Neural cell (in vitro differentiated cells): ENCODE measurements around the gene TIMM44. TPM values are rescaled to one million over a fixed set of nuclear protein-coding genes. Genes with fewer than 3 reads are reported as not detected.
"Not testable (repeated sequence)": the region's sequence is repeated elsewhere in the genome, so short reads cannot be mapped to it uniquely, and the experiment has no call there.

Source experiments
- H2AFZ ChIP-seq: fragments of 200-600, 300-800 bp; sonication (generic), shearing (Covaris generic); 2 replicates; pipeline ENCODE4 v1.6.0; 2014; ENCODE audit warnings: low read depth, mild to moderate bottlenecking, antibody characterized with exemption, low read length, moderate library complexity
- H3F3A ChIP-seq: fragments of 200-600 bp; shearing (Covaris generic); 2 replicates; pipeline ENCODE4 v1.6.1; 2016; ENCODE audit warnings: mild to moderate bottlenecking, moderate library complexity, mixed read lengths, antibody characterized with exemption, low read length; ENCODE audit not compliant: insufficient read depth, poor library complexity, severe bottlenecking
- H3K27ac ChIP-seq: fragments of 200-600, 300-800 bp; sonication (generic), shearing (Covaris generic); 2 replicates; pipeline ENCODE4 v1.5.1; 2014; ENCODE audit warnings: mild to moderate bottlenecking, low read length, moderate library complexity
- H3K27me3 ChIP-seq: fragments of 300-800, 200-600 bp; sonication (generic), shearing (Covaris generic); 2 replicates; pipeline ENCODE4 v1.6.0; 2014; ENCODE audit warnings: mild to moderate bottlenecking, low read depth, low read length, moderate library complexity; ENCODE audit not compliant: insufficient read depth
- H3K36me3 ChIP-seq: fragments of 300-800, 200-600 bp; sonication (generic), shearing (Covaris generic); 2 replicates; pipeline ENCODE4 v1.5.1; 2014; ENCODE audit warnings: mild to moderate bottlenecking, antibody characterized with exemption, low read length, moderate library complexity; ENCODE audit not compliant: insufficient read depth
- H3K4me2 ChIP-seq: fragments of 300-800, 200-600 bp; sonication (generic), shearing (Covaris generic); 2 replicates; pipeline ENCODE4 v1.6.0; 2014; ENCODE audit warnings: mild to moderate bottlenecking, low read length
- H3K4me3 ChIP-seq: fragments of 300-800, 200-600 bp; sonication (generic), shearing (Covaris generic); 2 replicates; pipeline ENCODE4 v1.5.1; 2014; ENCODE audit warnings: mild to moderate bottlenecking, low read length, moderate library complexity
- H3K79me2 ChIP-seq: fragments of 200-600 bp; shearing (Covaris generic); replicated peaks from 2 replicates; pipeline ENCODE4 v1.6.0; 2014; ENCODE audit warnings: mild to moderate bottlenecking, low read length, moderate library complexity; ENCODE audit not compliant: insufficient read depth
- H3K9ac ChIP-seq: fragments of 300-800, 200-600 bp; sonication (generic), shearing (Covaris generic); 2 replicates; pipeline ENCODE4 v1.6.1; 2016; ENCODE audit warnings: mild to moderate bottlenecking, low read length, mixed read lengths
- H3K9me2 ChIP-seq: fragments of 200-600 bp; shearing (Covaris generic); 2 replicates; pipeline ENCODE4 v1.6.1; 2016; ENCODE audit warnings: mild to moderate bottlenecking, low read length, mixed read lengths; ENCODE audit not compliant: insufficient read depth
- H3K9me3 ChIP-seq: fragments of 200-600, 300-800 bp; sonication (generic), shearing (Covaris generic); 2 replicates; pipeline ENCODE4 v1.6.1; 2016; ENCODE audit warnings: mild to moderate bottlenecking, mixed run types, low read length, moderate library complexity, mixed read lengths
- H4K20me1 ChIP-seq: fragments of 200-600 bp; shearing (Covaris generic); 2 replicates; pipeline ENCODE4 v1.6.1; 2016; ENCODE audit warnings: mild to moderate bottlenecking, mixed run types; ENCODE audit not compliant: insufficient read depth
- EP300 ChIP-seq: fragments of 450-650 bp; conservative IDR thresholded peaks from 2 replicates; pipeline ENCODE4 v1.6.1; 2014; ENCODE audit warnings: antibody characterized with exemption, mild to moderate bottlenecking, moderate library complexity; ENCODE audit not compliant: poor library complexity, severe bottlenecking
- EZH2 ChIP-seq: fragments of 200-600, 300-800 bp; shearing (Covaris generic), sonication (generic); IDR thresholded peaks from 2 replicates; pipeline ENCODE4 v1.6.1; 2014; ENCODE audit warnings: antibody characterized with exemption, low read length, borderline replicate concordance, mild to moderate bottlenecking; ENCODE audit not compliant: insufficient read depth, poor library complexity, severe bottlenecking
- MXI1 ChIP-seq: fragments of 450-650 bp; conservative IDR thresholded peaks from 2 replicates; pipeline ENCODE4 v1.6.1; 2014; ENCODE audit warnings: antibody characterized with exemption, mild to moderate bottlenecking; ENCODE audit not compliant: poor library complexity, severe bottlenecking
- POLR2AphosphoS5 ChIP-seq: IDR thresholded peaks from 2 replicates; pipeline ENCODE4 v1.6.1; 2012
- RAD21 ChIP-seq: fragments of 450-650 bp; conservative IDR thresholded peaks from 2 replicates; pipeline ENCODE4 v1.6.1; 2014; ENCODE audit warnings: antibody characterized with exemption, mild to moderate bottlenecking, moderate library complexity
- REST ChIP-seq: IDR thresholded peaks from 2 replicates; pipeline ENCODE4 v1.6.1; 2012; ENCODE audit warnings: borderline replicate concordance
- SMC3 ChIP-seq: fragments of 450-650 bp; conservative IDR thresholded peaks from 2 replicates; pipeline ENCODE4 v1.6.1; 2014; ENCODE audit warnings: antibody characterized with exemption, mild to moderate bottlenecking, moderate library complexity; ENCODE audit not compliant: poor library complexity
- TAF1 ChIP-seq: IDR thresholded peaks from 2 replicates; pipeline ENCODE4 v1.6.1; 2012; ENCODE audit warnings: low read depth
- polyA plus RNA-seq: library from polyadenylated mRNA; depleted of rRNA; stranded (reverse); fragments of >200 nt; gene quantifications from 2 replicates; pipeline ENCODE4 v1.2.3, GENCODE V29; 2014
- TF ChIP-seq, protein P1 (sequence below): fragments of 450-650 bp; IDR thresholded peaks from 2 replicates; pipeline ENCODE4 v1.5.1; 2014; ENCODE audit warnings: antibody characterized with exemption, mild to moderate bottlenecking, moderate library complexity; ENCODE audit not compliant: poor library complexity, severe bottlenecking

The TIMM44 gene
- polyA plus RNA-seq, 1 donor from 2014 or later: 48.3 TPM

DNA sequence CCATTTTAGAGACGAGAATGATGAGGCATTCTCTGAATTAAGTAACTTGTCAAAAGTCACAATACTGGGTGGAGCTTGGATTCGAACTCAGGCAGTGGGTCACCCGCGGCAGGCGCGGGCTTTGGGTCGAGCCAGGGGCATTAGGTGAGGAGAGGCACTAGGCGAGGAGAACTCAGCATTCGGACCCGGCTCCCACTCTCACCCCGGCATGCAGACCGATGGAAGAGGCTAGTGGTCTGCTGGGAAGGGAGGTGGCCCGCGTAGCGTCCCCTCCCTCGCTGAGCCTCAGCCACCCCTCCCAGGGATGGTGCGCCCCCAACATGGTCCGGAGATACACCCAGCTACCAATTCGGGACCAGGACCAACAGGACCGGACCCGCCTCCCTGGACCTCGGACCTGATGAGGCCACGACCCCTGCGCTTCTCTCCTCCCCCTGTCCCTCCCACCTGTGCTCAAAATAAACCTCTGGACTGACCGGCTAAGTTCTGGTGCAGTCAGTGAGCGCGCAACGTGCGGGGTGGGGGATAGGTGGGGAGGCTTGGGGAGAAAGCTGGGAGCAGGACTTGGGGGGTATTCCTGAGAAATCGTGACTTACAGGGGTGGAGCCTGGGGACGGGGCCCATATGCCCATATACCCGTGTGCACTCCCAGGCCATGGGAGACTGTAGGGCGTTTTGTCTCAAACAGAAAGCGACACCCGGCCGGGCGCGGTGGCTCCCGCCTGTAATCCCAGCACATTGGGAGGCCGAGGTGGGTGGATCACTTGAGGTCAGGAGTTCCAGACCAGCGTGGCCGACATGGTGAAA lies 24.6 kb downstream of the TIMM44 start:
- no peak overlapping the region for H3K4me3 ChIP-seq
- H3K27me3 ChIP-seq: peaks cover 49% of the 10 kb centered on the region
- no peak overlapping the region for H3K27ac ChIP-seq
- no peaks in the 10 kb centered on the region for H3K9me2 ChIP-seq
- H3K36me3 ChIP-seq: no peaks in the 10 kb centered on the region
- no peak overlapping the region for H3K4me2 ChIP-seq
- H3K79me2 ChIP-seq: peaks cover 2% of the 10 kb centered on the region
- no peak for TF ChIP-seq EZH2
- TF ChIP-seq POLR2AphosphoS5: no peak
- TF ChIP-seq, protein P1, sequence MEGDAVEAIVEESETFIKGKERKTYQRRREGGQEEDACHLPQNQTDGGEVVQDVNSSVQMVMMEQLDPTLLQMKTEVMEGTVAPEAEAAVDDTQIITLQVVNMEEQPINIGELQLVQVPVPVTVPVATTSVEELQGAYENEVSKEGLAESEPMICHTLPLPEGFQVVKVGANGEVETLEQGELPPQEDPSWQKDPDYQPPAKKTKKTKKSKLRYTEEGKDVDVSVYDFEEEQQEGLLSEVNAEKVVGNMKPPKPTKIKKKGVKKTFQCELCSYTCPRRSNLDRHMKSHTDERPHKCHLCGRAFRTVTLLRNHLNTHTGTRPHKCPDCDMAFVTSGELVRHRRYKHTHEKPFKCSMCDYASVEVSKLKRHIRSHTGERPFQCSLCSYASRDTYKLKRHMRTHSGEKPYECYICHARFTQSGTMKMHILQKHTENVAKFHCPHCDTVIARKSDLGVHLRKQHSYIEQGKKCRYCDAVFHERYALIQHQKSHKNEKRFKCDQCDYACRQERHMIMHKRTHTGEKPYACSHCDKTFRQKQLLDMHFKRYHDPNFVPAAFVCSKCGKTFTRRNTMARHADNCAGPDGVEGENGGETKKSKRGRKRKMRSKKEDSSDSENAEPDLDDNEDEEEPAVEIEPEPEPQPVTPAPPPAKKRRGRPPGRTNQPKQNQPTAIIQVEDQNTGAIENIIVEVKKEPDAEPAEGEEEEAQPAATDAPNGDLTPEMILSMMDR: no peak
- TF ChIP-seq TAF1: no peak
- TF ChIP-seq EP300: no peak
- no peak for TF ChIP-seq MXI1
- TF ChIP-seq REST: no peak
- TF ChIP-seq SMC3: no peak
- no peak for TF ChIP-seq RAD21
- no peak overlapping the region for H2AFZ ChIP-seq
- peaks cover 6% of the 10 kb centered on the region for H4K20me1 ChIP-seq
- H3K9ac ChIP-seq: no peak overlapping the region
- no peaks in the 10 kb centered on the region for H3F3A ChIP-seq
- no peaks in the 10 kb centered on the region for H3K9me3 ChIP-seq

DNA sequence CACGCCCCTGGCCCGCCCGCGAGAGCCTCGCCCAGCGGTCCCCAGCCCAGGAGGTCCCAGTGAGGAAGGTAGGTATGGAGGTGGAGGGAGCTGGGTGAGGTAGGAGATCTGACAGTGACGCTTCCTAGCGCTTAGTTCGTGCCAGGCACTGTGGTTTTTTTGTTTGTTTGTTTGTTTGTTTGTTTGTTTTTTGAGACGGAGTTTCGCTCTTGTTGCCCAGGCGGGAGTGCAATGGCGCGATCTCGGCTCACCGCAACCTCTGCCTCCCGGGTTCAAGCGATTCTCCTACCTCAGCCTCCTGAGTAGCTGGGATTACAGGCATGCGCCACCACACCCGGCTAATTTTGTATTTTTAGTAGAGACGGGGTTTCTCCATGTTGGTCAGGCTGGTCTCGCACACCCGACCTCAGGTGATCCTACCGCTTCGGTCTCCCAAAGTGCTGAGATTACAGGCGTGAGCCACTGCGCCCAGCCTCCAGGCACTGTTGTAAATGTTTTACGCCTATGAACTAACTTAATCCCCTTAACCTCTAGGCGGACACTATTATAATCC lies 25.3 kb downstream of the TIMM44 start:
- H3K9me3 ChIP-seq, H3F3A ChIP-seq, H3K27ac ChIP-seq, H4K20me1 ChIP-seq, H3K9ac ChIP-seq, H3K9me2 ChIP-seq, H3K4me2 ChIP-seq, H3K36me3 ChIP-seq, H2AFZ ChIP-seq, H3K79me2 ChIP-seq: not testable (repeated sequence)
- Histone ChIP-seq H3K27me3 (peaks cover 49% of the 10 kb centered on the region), H3K4me3 (peak overlapping the region; percentile 48)
- TF ChIP-seq, protein P1: peak; percentile 18
